GM21723 (cell line): Measurements from ENCODE around the gene TRAF3IP1.

Source experiments
- ATAC-seq: cut with Tn5 transposase; IDR thresholded peaks from one replicate; pipeline ENCODE4 v1.9.1; 2021; ENCODE audit warnings: mild to moderate bottlenecking, moderate library complexity; ENCODE audit not compliant: unreplicated experiment

TRAF3IP1 gene

DNA sequence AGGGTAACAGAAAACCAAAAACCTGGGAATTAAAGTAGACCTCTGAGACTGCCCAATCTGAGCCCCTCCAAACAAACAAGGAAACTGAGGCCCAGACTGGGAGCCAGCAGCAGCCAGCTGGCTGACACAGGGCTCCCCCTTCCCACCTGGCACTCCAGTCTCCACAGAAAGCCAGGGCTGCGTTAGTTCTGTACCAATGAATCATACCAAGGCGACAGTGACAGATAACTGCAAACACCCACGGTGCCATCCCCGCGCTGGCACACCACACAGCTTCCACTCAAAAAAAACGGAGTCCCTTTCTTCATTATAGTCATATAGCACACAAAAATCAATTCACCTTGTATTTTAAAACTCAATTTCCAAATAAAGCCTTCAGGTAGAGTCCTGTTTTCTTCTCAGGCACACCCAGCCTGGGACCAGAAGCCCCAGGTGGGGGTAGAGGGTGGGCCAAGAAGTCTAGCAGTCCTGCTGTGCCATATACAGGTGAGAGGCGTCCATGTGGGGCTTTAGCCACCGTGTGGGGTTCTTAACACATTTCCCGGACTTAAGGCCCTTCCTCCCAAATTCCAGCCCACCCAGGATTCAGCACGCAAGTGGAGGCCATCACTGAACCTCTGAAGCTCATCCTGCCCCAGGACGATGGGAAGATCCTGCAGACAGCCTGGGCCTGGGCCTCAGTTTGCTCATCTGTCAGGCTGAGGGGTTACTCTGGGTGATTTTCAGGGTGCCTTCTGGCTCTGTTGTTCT, 33.2 kb upstream of the TRAF3IP1 start:
- ATAC-seq = no peak

DNA sequence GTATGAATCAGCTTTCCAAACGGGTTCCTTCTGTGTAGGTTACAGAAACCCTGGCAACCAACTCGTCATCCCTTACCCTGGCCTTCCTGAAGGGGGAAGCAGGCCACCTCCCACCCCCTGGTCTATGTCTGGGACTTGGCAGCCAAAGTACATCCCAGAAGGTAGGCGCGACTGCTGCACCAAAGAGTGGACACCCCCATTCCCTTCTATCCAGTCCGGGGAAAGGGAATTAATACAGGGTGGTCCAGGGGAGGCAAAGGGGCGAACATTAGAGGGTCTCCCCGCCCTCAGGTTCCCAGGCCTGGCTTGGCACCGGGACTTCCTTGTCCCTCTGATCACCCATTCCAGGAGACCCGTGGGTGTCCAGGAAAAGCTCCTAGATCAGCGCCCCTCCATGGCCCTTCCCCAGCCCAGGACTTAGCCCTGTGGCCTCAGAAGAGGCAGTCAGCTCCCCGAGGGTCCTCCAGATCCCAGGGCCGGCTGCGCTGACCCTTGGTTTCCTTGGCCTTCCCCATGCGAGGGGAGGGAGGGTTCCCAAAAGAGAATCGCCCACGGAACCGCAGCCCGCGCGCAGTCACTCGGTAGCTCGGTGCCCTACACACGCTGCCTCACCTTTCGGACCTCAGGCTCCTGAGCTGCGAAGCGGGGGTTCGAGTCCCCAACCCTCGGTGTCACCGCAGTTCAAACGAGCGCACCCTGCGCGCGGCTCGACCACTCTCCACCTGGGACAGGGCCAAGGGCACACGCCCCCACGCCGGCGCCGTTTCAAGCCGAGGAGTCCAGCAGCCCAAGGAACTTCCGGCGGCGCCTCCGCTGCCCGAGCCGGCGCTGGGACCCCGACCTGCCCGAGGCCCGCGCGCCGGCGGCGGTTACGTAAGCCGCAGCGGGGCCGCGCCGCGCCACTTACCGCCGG, 32.3 kb upstream of the TRAF3IP1 start, which contains the start of gene PER2:
PER2 (minus strand) TSS at position 874 of the 913 bp plus-strand sequence. CDS start 10,674 bp downstream, outside the sequence.
- peak; percentile 45 for ATAC-seq

DNA sequence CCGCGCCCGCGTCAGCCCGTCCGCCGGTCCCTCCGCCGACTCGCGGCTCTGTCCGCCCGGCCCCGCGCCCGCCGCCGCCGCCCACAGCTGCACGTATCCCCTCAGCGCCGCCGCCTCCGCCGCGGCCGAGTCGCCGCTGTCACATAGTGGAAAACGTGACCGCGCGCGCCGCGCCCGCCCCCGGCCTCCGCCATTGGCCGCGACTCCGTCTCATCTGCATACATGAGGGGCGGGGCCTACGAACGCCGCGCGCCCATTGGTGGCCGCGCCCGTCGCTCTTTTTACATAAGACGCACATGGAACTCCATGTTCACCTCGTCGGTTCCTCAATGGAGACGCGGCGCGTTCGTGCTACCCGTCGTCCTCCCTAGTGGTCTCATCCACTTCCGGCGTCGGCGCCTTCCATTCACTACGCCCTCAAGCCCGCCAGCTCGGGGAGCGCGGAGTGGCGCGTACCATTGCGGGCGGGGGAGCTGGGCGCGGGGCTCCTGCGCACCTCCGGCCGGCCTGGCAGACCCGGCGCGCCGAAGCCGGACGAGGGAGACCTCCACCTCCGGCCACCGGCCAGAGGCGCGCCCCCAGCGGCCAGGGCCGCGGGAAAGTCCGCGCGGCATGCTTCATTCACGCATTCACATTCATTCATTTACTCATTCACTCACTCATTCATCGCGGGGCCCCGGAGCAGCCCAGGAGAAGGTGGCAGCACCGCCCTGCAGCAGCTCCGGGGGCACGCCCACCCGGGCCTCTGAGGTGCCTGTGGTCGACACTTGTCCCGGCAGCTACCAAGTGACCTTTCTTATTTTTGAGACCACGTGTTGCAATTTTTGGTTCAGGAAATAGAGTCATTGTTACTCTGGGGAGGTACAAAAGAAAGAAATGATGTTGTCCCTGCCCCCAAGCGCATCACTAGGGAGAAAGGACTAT, 31.4 kb upstream of the TRAF3IP1 start:
- peak; percentile 90 for ATAC-seq

DNA sequence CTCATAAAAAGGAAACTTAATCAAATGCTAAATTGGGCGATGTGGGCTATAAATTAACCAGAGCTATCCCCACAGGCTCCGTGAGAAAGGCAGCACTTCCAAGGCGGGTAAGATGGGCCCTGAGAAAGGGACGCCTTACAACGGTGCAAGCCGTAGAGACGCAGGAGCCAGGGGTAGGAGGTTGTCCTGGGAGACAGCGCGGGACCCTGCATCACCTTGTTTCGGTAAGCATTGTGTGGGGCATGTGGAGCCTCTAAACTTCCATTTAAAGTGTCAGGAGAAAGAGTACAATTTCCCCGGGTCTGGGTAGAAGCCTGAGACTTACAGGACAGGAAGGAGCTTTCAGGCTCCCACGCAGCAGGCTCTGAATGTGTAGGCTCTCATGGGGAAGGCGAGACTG, 30.7 kb upstream of the TRAF3IP1 start:
- ATAC-seq = no peak

DNA sequence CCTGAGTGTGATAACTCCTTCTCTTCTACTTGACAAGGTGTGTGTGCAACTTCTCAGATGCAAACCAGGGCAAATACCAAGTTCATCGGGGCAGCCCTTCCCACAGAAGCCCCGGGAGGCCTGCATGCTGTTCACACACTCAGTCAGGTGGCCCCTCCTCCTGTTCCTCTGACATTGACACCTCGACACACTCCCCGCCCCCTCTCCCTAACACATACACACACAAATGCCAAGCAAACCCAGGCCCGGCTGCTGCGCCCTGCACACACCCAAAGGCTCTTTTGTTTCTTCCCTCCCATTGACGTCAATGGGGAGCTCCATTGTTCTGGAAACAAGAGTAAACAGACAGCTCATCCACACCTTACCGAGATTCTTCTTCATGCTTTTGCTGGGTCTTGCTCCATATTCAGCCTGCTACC, 30.2 kb upstream of the TRAF3IP1 start:
- ATAC-seq = no peak

DNA sequence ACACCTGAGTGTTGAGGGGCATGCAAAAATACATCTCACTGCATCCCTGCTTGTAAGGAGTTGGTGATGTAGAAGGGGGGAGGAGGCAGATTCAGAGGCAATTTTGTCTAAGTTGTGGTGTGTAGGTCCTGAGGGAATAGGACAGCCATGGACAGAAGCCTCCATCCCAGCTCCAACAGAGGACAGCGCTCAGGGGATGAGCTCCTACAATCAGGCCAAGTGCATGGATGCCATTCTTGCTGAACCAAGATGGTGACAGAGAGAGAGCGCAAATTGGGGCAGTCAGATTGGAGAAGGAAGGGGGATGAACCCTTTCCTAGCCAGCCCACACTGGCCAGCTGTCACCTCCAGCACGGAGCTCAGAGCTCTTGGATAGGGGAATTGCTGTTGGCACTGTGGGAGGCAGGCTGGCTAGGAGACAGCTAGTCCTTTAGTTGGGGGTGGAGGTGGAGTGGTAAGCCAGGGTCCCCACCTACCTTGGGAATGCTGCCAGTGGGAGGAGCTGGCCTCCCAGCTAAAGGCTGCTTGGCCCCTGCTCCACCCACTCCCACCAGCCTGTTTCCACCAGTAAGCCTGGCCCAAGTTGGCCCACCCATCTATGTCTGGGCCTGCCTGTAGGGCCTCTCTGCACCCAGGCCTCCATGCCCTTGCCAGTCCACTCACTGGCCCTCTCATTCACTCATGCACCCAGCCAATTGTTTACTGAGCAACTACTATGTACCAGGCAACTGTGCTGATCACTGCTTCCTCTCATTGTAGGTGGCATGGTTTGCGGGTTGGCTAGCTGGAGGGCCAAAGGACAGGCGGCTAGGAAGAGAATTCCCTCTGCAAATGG, 29.4 kb upstream of the TRAF3IP1 start:
- ATAC-seq = no peak

DNA sequence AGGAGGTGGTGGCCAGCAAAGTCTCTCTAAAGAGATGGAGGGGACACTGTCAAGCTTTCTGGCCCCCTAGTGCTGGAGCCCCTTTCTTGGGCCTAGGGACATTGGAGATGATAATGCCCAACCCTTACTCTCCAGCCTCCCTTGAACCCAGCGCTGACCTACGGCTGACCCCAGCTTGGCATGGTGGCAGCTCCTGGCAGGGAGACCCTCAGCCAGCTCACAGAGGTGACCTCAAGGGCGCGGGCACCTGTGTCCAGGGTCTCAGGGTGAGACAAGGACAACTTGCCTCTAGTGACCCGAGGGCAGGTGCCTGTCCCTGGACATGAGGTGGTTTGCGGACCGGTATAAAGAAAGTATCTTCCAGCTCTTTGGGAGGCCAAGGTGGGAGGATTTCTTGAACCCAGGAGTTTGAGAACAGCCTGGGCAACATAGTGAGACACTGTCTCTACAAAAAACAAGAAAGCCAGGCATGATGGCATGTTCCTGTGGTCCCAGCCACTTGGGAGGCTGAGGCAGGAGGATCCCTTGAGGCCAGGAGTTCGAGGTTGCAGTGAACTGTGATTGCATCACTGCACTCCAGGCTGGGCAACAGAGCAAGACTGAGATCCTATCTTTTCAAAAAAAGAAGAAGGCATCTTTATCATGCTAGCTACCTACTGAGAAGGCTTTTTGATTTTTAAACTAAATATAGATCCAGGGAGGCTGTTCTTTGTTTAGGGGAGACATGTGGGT, 28.6 kb upstream of the TRAF3IP1 start:
- ATAC-seq = no peak

DNA sequence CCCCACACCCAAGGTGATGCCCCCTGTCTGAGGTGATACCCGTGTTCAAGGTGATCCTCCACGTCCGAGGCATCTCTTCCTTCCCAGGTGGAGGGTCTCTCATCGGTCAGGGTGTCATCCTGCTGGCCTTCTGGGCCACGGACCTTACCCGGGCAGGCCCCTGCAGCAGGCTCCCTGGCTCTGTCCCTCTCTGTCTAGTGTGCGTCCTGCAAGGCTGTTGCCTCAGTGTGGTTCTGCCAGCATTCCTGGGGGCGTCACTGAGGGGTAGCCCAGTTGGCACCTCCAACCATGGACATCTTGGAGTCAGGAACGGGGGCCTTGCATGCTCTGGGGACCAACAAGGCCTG, 26.3 kb upstream of the TRAF3IP1 start:
- ATAC-seq = no peak

DNA sequence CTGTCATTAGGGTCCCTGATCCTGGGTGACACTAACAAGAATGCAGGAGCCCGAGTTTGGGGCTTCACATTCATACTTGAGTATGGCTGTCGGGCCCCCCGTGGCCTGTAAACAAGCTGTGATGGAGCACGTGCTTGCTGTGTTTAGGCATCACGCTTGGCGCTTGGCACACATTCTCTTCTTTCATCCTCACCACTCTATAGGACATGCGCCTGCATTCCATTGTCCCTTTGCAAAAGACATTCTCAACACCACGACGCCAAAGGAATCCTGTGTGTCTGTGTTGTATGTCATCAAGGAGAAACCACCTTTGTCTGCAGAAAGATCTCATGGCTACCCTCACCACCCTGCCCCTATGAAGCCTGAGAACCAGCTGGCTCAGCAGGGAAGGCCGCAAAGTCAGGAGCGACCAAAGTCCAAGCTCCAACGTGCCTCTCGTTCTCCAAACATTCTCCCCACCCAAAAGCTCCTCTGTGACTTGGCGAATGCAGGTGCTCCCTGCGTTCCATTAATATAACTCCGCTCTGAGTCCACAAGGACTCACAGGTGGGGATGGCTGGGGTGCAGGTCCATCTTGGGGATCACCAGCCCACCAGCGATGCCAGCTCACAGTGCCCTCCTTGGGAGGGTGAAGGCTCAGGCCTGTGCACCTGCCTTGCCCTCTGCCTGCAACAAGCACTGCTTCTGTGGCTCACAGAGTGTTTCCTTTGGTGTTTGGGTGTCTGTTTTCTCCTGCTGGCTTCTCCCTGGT, 25.8 kb upstream of the TRAF3IP1 start:
- ATAC-seq = no peak

DNA sequence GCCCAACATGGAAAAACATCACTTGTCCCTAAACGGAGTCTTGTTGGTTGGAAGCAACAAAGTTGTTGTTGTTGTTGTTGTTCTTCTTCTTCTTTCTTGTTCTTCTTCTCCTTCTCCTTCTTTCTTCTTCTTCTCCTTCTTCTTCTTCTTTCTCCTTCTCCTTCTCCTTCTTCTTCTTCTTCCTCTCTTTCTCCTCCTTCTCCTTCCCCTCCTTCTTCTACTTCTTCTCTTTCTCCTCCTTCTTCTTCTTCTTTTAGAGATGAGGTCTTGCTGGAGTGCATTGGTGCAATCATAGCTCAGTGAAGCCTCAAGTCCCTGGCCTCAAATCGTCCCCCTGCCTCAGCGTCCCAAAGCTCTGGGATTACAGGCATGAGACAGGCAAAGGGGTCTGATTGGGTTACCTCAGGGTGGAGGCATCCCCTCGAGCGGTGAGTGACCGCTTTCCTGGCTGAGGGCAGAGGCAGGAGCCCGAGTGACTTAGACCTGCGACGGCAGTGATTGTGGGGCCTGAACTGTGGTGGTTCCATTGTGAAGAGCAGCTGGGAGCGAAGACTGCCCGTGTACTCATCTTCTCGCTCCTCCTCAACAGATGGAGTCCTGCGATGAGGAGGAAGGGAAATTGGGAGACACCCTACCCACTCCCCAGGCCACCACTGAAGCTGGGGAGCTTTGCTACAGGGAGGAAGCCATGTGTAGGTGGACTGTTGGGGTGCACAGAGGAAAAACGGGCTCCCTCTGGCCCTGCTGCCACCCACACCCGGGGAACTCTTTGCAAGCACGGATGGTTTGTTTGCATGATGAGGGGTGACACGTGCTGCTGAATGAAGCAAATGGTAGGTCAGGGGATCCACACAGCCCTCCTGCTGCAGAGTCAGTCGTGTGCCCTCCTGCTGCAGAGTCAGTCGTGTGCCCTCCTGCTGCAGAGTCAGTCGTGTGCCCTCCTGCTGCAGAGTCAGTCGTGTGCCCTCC, 24.9 kb upstream of the TRAF3IP1 start:
- no peak for ATAC-seq

DNA sequence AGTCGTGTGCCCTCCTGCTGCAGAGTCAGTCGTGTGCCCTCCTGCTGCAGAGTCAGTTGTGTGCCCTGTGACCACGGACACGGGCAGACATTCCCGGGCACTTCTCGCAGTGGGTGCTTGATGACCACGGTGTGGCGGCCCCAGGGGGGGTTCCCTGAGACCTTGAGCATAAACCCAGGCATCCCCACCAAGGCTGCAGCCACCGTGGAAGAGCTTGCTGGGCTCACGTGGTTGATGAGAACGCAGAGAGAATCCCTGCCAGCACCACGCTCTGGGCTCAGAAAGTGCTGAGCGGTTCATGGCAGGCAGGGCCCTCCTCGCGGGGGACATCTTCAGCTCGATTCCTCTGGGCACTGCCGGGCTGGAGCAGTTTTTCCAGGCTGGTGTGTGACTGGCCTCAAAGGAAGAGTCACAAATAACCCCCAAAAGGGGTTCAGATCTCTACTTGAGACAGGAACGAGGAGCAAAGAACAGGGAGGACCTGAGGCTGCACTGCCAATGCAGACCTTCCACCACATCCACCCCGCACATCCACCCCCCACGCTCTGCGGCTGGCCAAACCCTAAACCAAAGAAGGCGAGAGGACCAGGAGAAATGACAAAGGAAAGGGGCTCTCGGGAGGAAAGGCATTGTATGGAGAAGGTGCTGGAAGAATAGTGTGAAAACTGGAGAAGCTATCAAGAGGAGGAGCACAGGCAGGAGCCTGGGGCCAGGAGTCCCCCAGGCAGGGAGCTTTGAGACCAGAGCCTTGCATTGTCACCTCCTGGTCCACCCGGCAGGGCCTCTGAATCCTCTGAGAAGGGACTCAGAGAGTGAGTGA, 23.5 kb upstream of the TRAF3IP1 start:
- no peak for ATAC-seq

DNA sequence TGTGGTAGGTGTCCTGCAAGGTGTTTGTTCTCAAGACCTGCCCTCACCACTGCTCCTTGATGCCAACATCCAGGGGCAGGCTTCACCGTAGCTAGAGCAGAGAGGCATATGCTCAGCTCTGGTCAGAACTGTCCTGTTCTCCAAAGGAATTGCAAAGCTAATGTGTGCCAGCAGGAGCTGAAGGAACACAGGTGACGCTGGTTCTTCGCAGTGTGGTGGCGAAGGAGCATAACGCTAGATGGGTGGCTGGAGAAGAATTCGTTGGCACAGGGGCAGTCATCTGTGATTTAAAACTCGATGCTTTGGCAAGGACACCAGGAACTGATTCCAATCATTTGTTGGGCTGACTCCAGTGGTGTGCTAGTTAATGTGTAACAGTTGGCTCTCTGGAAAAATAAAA, 20.5 kb upstream of the TRAF3IP1 start:
- ATAC-seq = no peak

DNA sequence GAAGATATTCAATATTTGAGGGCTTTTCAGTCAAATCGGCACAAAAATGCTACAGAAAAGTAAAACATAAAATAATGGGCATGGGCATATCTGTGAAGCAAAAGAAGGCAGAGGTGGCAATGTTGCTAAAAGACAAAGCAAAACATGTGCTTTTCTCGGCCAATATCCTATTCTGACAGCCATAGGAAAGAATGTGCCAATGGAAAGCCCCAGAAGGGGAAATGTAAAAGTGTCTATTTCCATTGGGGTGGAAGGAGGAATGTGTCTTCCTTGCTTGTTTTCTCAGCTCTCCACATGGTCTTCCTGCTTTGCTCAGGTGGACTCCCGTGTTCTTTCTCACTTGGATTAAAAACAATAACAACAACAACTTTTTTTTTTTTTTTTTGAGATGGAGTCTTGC, 18.2 kb upstream of the TRAF3IP1 start:
- ATAC-seq = no peak

DNA sequence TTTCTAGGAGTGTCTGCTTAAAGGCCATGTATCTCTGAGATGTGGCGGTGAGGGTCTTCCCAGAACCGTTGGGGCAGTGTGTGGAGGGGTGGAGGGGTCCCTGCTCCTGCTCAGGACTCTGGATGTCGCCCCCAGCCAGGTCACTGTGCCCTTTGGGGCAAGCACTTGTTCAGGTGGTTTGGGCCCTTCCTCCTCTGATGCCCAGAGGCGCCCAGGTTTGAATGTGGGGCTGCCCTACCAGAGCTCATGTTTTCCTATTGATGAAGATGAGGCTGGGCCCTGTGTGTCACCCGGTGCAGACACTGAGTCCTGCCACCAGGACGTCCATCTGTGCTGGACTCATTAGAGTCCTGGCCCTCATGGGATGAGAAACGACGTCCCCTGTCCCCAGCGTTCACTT, 17.6 kb upstream of the TRAF3IP1 start:
- ATAC-seq = no peak

DNA sequence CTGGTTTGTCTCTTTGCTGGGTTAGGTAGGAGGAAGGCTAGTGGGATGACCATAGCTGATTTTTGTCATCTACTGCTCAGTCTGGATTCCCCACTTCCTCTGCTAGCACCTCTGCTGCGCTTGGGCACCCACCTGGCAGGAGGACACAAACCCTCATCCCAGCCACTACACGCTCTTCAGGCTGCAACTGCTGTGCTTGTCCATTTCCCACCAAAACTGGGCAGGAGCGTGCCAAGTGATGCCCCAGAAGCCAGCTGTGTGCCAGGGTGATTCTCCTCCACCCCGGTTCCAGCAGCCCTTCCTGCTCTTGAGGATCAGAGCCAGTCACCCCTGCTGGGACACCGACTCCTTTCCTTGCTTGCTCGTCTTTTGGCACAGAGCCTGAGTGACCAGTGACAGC, 16.2 kb upstream of the TRAF3IP1 start:
- no peak for ATAC-seq

DNA sequence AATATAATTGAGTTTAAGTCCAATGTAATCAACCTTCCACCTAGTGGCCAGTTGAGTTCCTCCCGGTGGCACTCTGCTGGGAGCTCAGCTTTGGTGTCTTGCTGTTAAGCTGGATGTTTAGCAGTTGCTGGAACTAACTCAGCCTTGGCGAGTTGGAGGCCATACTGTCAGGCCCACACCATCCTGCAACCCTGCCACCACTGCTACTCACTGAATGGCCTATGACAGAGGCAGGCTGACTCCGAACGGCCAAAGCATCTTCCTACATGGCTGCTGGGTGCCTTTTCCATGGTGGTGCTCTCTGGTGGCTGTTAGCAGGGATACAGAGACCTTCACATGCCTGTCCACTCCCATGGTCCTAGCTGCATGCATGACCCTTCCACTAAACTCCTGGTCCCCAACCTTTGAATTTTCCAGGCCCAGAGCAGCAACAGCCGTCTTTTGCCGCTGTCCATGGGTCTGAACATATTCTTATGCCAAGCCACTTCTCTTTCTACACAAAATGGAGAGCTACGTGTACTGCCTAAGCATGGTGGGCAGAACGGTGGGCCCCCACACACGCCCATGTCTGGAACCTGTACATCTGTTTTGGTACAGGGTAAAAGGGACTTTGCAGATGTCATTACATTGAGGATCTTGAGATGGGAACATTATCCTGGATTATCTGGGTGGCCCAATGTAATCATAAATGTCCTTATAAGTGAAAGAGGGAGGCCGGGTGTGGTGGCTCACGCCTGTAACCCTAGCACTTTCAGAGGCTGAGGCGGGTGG, 15.0 kb upstream of the TRAF3IP1 start:
- ATAC-seq = no peak
